ENCODE data around the gene RPL36A.

The RPL36A gene

GRCh38 chrX:101393530-101394305 is 2.9 kb downstream of the RPL36A start:
- DNase-seq: no peak

GRCh38 chrX:101394372-101394771 is 3.6 kb downstream of the RPL36A start:
- DNase-seq: no peak

GRCh38 chrX:101395789-101396188 is 5.0 kb downstream of the RPL36A start:
- no peak for DNase-seq

- DNase-seq: no peak
Observed at GRCh38 chrX:101397779-101398178, 7.0 kb downstream of the RPL36A start.

- no peak for DNase-seq
Observed at GRCh38 chrX:101398694-101399093, 7.9 kb downstream of the RPL36A start.

- DNase-seq: no peak
Observed at GRCh38 chrX:101399825-101400224, 9.0 kb downstream of the RPL36A start.

- no peak for DNase-seq
Observed at GRCh38 chrX:101407167-101407747, 16.4 kb downstream of the RPL36A start.

GRCh38 chrX:101407748-101408531 is 17.1 kb downstream of the RPL36A start, which contains the start of the genes GLA and HNRNPH2:
TSS of gene GLA (minus strand) at chrX:101407925. CDS start at chrX:101407903, 22 bp downstream.
TSS of gene HNRNPH2 (plus strand) at chrX:101408222. CDS start at chrX:101411989, 3,767 bp downstream.
- peak; percentile 85 for DNase-seq

GRCh38 chrX:101408532-101408841 is 17.7 kb downstream of the RPL36A start:
- DNase-seq: no peak

GRCh38 chrX:101409043-101409442 is 18.2 kb downstream of the RPL36A start:
- DNase-seq: no peak

- no peak for DNase-seq
Observed at GRCh38 chrX:101410461-101410860, 19.6 kb downstream of the RPL36A start.

GRCh38 chrX:101411984-101412383 is 21.2 kb downstream of the RPL36A start:
- DNase-seq: no peak

- no peak for DNase-seq
Observed at GRCh38 chrX:101415180-101416145, 24.7 kb downstream of the RPL36A start.

GRCh38 chrX:101416691-101417090 is 25.9 kb downstream of the RPL36A start:
- no peak for DNase-seq

- no peak for DNase-seq
Observed at GRCh38 chrX:101417190-101417589, 26.4 kb downstream of the RPL36A start.

GRCh38 chrX:101417981-101418841 is 27.4 kb downstream of the RPL36A start:
- no peak for DNase-seq

- DNase-seq: no peak
Observed at GRCh38 chrX:101419489-101419888, 28.7 kb downstream of the RPL36A start.

- no peak for DNase-seq
Observed at GRCh38 chrX:101427954-101428353, 37.1 kb downstream of the RPL36A start.

- no peak for DNase-seq
Observed at GRCh38 chrX:101429934-101430333, 39.1 kb downstream of the RPL36A start.

- DNase-seq: no peak
Observed at GRCh38 chrX:101430457-101431078, 39.8 kb downstream of the RPL36A start.

GRCh38 chrX:101442085-101442484 is 51.3 kb downstream of the RPL36A start:
- DNase-seq: no peak
